GM19438 (cell line): ENCODE measurements around the gene RCCD1.

ENCODE experiments used
- ATAC-seq: cut with Tn5 transposase; IDR thresholded peaks from one replicate; pipeline ENCODE4 v1.9.1; 2021; ENCODE audit warnings: low read depth; ENCODE audit not compliant: unreplicated experiment

The RCCD1 gene

GRCh38 chr15:90942354-90943120, 12.1 kb upstream of the RCCD1 start:
- no peak for ATAC-seq

GRCh38 chr15:90945091-90945490, 9.6 kb upstream of the RCCD1 start:
- ATAC-seq, result no peak

GRCh38 chr15:90946538-90946937, 8.1 kb upstream of the RCCD1 start:
- no peak for ATAC-seq

- no peak for ATAC-seq
Measured at GRCh38 chr15:90946941-90947576, 7.6 kb upstream of the RCCD1 start.

GRCh38 chr15:90947577-90948357, 6.9 kb upstream of the RCCD1 start:
- ATAC-seq, result no peak

GRCh38 chr15:90948506-90948905, 6.2 kb upstream of the RCCD1 start:
- ATAC-seq, result no peak

- no peak for ATAC-seq
Measured at GRCh38 chr15:90949979-90950675, 4.6 kb upstream of the RCCD1 start.

- no peak for ATAC-seq
Measured at GRCh38 chr15:90950676-90951075, 4.0 kb upstream of the RCCD1 start.

- no peak for ATAC-seq
Measured at GRCh38 chr15:90952901-90953677, 1.6 kb upstream of the RCCD1 start.

- ATAC-seq, result no peak
Measured at GRCh38 chr15:90953947-90954711, 555 bp upstream of the RCCD1 start.

- no peak for ATAC-seq
Measured at GRCh38 chr15:90955624-90956273, 1.1 kb downstream of the RCCD1 start.

GRCh38 chr15:90956274-90957030, 1.8 kb downstream of the RCCD1 start:
- ATAC-seq, result peak; percentile 34

GRCh38 chr15:90957031-90957790, 2.5 kb downstream of the RCCD1 start:
- ATAC-seq, result no peak

GRCh38 chr15:90957791-90958190, 3.1 kb downstream of the RCCD1 start:
- no peak for ATAC-seq

- no peak for ATAC-seq
Measured at GRCh38 chr15:90959028-90959595, 4.4 kb downstream of the RCCD1 start.

GRCh38 chr15:90959894-90960293, 5.2 kb downstream of the RCCD1 start:
- no peak for ATAC-seq
